ENCODE data around the gene MLLT10.

MLLT10 gene

GRCh38 chr10:21533467-21534279 lies at the start of gene MLLT10:
MLLT10 (plus strand) TSS chr10:21534232; CDS start chr10:21534645, 413 bp downstream.
- DNase-seq, result peak; percentile 81

- no peak for DNase-seq
These were observed 46.4 kb upstream of the MLLT10 start for GRCh38 chr10:21487416-21488180.

DNA sequence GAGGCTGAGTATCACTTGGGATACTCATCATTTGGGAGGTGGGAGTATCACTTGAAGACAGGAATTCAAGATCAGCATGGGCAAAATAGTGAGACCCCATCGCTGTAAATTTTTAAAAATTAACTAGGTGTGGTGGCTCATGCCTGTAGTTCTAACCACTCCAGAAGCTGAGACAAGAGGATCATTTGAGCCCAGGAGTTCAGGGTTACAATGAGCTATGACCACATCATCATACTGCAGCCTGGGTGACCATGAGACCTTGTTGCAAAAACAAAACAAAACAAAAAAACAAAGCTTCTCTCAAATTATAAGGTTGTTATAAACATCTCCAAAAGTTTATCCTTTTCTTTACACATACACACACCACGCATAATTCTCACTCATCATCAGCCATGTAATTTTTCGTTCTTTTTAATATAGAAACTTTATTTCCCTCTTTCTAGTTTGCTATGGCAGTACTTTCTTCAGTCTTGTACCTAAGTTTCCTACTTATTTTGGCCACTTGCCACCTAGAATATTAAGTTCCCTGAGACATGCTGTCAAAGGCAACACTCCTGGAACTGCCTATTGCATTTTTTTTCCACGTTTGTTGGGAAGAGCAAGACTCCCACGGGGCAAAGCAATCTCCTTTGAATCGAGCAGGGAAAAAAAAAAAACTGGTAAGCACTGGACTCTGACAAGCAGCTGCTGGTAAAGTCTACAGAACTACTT lies 45.6 kb upstream of the MLLT10 start:
- DNase-seq, result no peak

DNA sequence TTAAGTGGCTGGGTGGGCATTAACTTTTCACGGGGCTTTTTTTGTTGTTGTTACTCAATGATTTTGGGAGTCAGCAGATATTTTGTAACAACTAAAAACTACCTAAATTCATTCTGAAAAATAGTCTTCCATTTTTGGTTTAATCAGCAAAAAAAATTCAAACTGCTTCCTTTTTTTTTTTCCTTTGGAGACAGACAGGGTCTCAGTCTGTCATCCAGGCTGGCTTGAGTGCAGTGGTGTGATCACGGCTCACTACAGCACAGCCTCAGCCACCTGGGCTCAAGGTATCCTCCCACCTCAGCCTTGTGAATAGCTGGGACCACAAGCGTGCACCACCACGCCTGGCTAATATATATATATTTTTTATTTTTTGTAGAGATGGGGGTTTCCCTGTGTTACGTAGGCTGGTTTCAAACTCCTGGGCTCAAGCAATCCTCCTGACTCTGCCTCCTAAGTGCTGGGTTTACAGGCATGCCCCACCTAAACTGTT lies 45.0 kb upstream of the MLLT10 start:
- no peak for DNase-seq

DNA sequence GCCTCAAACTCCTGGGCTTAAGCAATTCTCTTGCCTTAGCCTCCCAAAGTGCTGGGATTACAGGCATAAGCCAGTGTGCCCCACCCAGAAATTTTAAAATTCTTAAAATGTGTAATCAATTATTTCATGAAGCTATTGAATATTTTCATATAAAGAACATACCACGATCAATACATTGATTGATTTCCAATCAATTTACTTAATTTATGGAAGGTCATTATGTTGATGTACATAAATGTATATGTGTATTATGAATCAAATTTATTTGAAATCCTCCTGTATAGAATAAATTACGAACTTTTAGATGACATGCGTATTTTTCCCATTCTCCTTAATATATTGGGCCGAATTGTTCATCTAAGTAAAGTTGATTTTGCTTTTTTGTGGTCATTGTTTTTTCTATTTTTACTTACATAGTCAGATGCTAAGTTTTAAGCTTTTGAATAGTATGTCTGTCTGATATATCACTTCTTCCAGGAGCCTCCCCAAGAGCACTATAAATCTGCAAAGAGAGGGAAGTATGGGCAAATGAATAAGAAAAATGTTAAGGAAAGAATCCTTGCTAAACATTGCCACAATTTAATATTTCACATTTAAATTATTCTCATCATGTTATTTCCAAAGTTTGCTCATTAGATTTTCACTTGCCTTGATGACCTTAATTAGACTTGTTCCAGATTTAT lies 43.9 kb upstream of the MLLT10 start:
- DNase-seq, result no peak

- DNase-seq, result no peak
These were observed 43.3 kb upstream of the MLLT10 start for GRCh38 chr10:21490711-21491105.

GRCh38 chr10:21492421-21492820 lies 41.6 kb upstream of the MLLT10 start:
- no peak for DNase-seq

DNA sequence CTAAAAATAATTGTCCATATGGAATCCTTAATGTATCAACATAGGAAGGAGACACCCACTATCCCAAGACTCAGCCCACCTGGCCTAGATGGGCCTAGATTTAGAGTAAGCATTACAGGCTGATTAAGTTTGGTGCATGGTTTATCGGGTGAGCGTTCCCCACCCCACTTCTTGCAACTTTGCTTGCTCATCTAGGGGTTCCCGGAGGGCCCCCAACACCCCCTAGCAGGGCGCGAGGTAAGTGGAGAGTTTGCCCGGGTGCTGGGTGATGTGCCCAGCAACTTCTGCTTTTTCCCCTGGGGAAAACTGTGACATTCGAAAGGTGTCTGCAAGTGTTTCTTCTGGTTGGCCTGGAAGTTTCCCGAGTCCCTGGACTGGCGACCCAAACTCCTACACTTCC lies 40.2 kb upstream of the MLLT10 start:
- no peak for DNase-seq

- no peak for DNase-seq
These were observed 39.6 kb upstream of the MLLT10 start for GRCh38 chr10:21494191-21495001.

GRCh38 chr10:21495002-21495751 lies 38.9 kb upstream of the MLLT10 start:
- DNase-seq, result no peak

DNA sequence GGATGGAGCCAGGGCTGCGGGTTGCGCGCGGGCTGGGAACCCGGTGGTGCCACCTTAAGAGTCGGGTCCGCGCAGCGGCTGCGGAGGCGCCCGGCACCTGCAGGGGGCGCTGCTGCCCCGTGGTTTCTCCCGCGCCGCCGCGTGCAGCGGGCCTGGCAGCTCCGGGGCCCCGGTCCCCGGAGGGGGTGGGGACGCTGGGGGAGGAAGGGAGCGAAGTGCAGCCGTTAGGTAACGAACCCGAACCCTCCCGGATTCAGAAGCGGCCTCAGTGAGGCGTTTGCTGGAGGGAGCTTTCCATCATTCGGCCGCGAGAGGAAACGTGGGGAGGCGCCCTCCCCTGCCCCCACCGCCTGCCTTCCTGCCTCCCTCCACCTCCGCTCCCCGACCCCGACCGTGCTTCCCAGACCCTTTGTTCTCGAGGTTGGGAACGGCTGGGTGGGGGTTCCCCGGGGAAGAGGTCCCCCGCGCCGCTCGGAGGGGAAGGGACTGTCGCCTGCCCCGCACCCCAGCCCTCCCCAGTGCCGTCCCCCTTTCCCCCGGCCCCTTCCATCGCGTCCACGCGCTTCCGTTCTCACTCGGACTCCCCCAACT lies 38.2 kb upstream of the MLLT10 start:
- peak; percentile 71 for DNase-seq

GRCh38 chr10:21496343-21497176 lies 37.5 kb upstream of the MLLT10 start:
- no peak for DNase-seq

- DNase-seq, result peak; percentile 21
These were observed 36.7 kb upstream of the MLLT10 start for GRCh38 chr10:21497177-21497807.

DNA sequence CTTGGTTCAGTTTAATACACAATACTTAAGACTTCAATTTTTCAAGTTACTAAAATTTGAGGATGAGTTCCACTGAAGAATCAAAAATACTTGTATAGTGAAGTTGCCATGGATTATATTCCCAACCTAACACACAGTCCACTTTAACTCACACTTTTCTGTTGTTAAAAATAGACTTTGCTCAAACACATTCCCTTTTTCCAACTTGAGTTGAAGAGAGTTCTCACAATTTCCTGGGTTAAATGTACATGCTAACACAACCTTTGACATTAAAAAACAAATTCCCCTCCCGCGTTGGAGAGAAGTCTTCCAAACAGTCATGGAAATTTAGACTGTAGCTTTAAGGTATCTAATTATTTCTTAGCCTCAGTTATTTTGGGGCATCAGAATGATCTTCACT lies 35.7 kb upstream of the MLLT10 start:
- DNase-seq, result no peak

DNA sequence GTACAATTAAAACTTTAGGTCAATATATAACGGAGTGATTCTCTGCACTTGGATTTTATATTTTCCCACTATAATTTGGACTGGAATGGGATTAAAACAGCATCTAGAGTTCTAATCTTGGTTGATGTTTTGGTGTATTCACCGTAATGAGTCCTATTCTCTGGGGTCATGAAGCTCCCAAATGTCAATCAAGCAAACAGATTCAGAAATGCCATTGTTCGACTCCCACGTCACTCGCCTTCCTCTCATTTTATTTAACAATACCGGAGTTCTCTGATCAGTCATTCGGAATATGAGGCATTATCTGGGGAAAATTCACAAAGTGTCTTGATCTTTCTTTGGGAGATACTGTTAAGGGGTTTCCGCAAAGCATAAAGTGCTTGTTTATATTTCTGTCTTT lies 35.0 kb upstream of the MLLT10 start:
- DNase-seq, result no peak

- DNase-seq, result no peak
These were observed 34.1 kb upstream of the MLLT10 start for GRCh38 chr10:21499701-21500577.

DNA sequence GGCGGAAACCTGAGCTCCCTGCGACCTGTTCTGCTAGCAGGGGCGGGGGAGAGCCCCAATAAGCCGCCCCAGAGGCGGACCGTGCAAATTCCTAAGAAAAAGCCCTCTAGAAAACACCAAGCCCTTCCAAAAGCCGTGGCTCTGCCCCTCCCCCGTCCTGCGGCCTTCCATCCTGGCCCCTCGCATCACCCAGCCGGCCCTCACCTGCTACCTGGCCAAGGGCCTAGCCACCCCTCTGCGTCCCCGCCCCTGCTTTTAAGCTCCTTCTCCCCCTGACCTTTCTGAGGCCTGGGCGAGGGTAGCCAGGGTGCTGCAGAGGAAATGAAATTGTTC lies 33.5 kb upstream of the MLLT10 start:
- DNase-seq, result no peak

DNA sequence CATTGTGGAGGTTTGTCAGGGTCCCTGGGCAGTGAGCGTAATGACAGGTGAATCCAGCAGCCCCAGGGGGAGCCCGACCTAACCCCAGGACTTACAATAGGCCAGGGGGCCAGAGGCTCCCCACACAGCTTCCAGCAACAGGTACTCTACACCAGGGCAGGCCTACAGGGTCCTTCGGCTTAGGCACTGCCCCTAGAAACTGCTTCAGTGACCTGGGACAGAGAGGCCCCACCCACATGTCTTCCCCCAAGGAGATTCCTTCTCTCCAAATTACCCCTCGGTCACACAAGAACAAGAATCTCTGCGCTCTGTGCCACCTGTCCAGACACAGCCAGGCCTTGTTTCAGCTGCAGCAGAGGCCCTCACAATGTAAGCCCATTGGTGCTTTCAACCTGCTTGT lies 32.9 kb upstream of the MLLT10 start:
- no peak for DNase-seq
